HepG2 (cell line): ENCODE data around the gene TPPP2. TPM values are rescaled to one million over a fixed set of nuclear protein-coding genes. Genes with fewer than 3 reads are reported as not detected.

Source experiments
- AHR ChIP-seq: IDR thresholded peaks from 2 replicates; pipeline ENCODE4 v1.6.1; 2018; ENCODE audit warnings: missing genetic modification reagents, missing compliant biosample characterization
- DNMT3B ChIP-seq: conservative IDR thresholded peaks from 2 replicates; pipeline ENCODE4 v1.6.1; 2016; ENCODE audit warnings: missing biosample characterization, control low read depth
- ERF ChIP-seq: IDR thresholded peaks from 2 replicates; pipeline ENCODE4 v1.6.1; 2018; ENCODE audit warnings: missing biosample characterization, missing genetic modification reagents
- GATAD2A ChIP-seq: IDR thresholded peaks from 2 replicates; pipeline ENCODE4 v1.6.1; 2016
- HDAC1 ChIP-seq: sonication (generic); formaldehyde crosslinking; IDR thresholded peaks from 2 replicates; pipeline ENCODE4 v1.5.1; 2020; ENCODE audit warnings: mild to moderate bottlenecking, missing genetic modification reagents
- PRDM15 ChIP-seq: sonication (generic); formaldehyde crosslinking; IDR thresholded peaks from 2 replicates; pipeline ENCODE4 v1.4.0; 2020; ENCODE audit warnings: missing genetic modification reagents
- SKIL ChIP-seq: sonication (generic); formaldehyde crosslinking; IDR thresholded peaks from 2 replicates; pipeline ENCODE4 v1.8.0; 2022; ENCODE audit warnings: missing genetic modification reagents, mild to moderate bottlenecking, moderate library complexity, borderline replicate concordance
- SMARCE1 ChIP-seq: fragments of 450-650 bp; IDR thresholded peaks from 2 replicates; pipeline ENCODE4 v1.6.1; 2017; ENCODE audit warnings: borderline replicate concordance
- ZBTB40 ChIP-seq, 2 experiments: fragments of 450-650 bp in 1 of 2; sonication (generic) in 1 of 2; formaldehyde crosslinking in 1 of 2; IDR thresholded peaks; 2 replicates each; pipeline versions ENCODE4 v1.6.1 to v1.8.0; 2016 to 2022; ENCODE audit warnings: antibody characterized with exemption in 1 of 2, mild to moderate bottlenecking in 1 of 2, missing genetic modification reagents in 1 of 2
- ZIK1 ChIP-seq: sonication (generic); formaldehyde crosslinking; IDR thresholded peaks from 2 replicates; pipeline ENCODE4 v1.5.0; 2020; ENCODE audit warnings: mild to moderate bottlenecking, low read depth, missing genetic modification reagents, borderline replicate concordance
- ZNF451 ChIP-seq: sonication (generic); formaldehyde crosslinking; IDR thresholded peaks from 2 replicates; pipeline ENCODE4 v1.5.0; 2020; ENCODE audit warnings: mild to moderate bottlenecking, missing genetic modification reagents
- ZNF549 ChIP-seq: sonication (generic); formaldehyde crosslinking; IDR thresholded peaks from 2 replicates; pipeline ENCODE4 v1.5.0; 2020; ENCODE audit warnings: missing genetic modification reagents
- ZNF550 ChIP-seq: sonication (generic); formaldehyde crosslinking; IDR thresholded peaks from 2 replicates; pipeline ENCODE4 v1.4.0; 2020; ENCODE audit warnings: mild to moderate bottlenecking, missing genetic modification reagents, borderline replicate concordance
- polyA plus RNA-seq, 8 experiments: library from polyadenylated mRNA; depleted of rRNA in 3 of 8; stranded (reverse) in 7 of 8; unstranded in 1 of 8; fragments of >200 nt; fragmentation: Illumina TruSeq in 4 of 8; extraction: Trizol in 4 of 8; gene quantifications; 2 replicates each; pipeline versions ENCODE4 v1.2.1 to v1.2.3, GENCODE V29; 2011 to 2016; ENCODE audit warnings: low read depth in 4 of 8, missing spikeins in 1 of 8, mixed read lengths in 1 of 8; ENCODE audit not compliant: insufficient read depth in 1 of 8
- total RNA-seq, 5 experiments: library from RNA; depleted of rRNA; stranded (reverse); fragments of >200 nt; fragmentation: Illumina TruSeq; extraction: Trizol; gene quantifications; 2 replicates each; pipeline ENCODE4 v1.2.3, GENCODE V29; 2016; ENCODE audit warnings: low read depth in 1 of 5

TPPP2 gene
- total and polyA plus RNA-seq, 2 of the 13 experiments (the other 11 are each of a cell fraction or from before 2014, with no cell fraction given) = 0.58 to 4.2 TPM

GRCh38 chr14:21071225-21072030 lies 41.4 kb downstream of the TPPP2 start (continued):
- TF ChIP-seq AHR (CRISPR knock-in tag) (0 out of 2 replicates have a peak, but pooled peaks have one; percentile 67), ZIK1 (CRISPR knock-in tag) (no peak), ZNF451 (0 out of 2 replicates have a peak, but pooled peaks have one; percentile 48), ZBTB40 (IDR thresholded peaks at IDR 0.05) (no peak), ZBTB40 (CRISPR knock-in tag; IDR thresholded peaks at IDR 0.05) (0 out of 2 replicates have a peak, but pooled peaks have one; percentile 8), ZNF550 (CRISPR knock-in tag) (no peak), SMARCE1 (no peak), HDAC1 (CRISPR knock-in tag) (peak; percentile 81), ZNF549 (CRISPR knock-in tag) (no peak), SKIL (peak; percentile 50; the same call in 1 of the 2 replicates), DNMT3B (peak; percentile 32; the same call in 1 of the 2 replicates), ERF (peak; percentile 50; the same call in 1 of the 2 replicates), GATAD2A (CRISPR knock-in tag) (peak; percentile 44; the same call in 1 of the 2 replicates), PRDM15 (CRISPR knock-in tag) (no peak)
